GM18519 (cell line): ENCODE measurements around the gene MMD.
A peak's percentile ranks its signal among the peaks of the same experiment; 100 is the strongest.
"Not testable (repeated sequence)": the region's sequence is repeated elsewhere in the genome, so short reads cannot be mapped to it uniquely, and the experiment has no call there.

ENCODE experiments used
- ATAC-seq: cut with Tn5 transposase; IDR thresholded peaks from one replicate; pipeline ENCODE4 v1.9.1; 2021; ENCODE audit warnings: mild to moderate bottlenecking, moderate library complexity; ENCODE audit not compliant: unreplicated experiment, low FRiP score

MMD gene, protein sequence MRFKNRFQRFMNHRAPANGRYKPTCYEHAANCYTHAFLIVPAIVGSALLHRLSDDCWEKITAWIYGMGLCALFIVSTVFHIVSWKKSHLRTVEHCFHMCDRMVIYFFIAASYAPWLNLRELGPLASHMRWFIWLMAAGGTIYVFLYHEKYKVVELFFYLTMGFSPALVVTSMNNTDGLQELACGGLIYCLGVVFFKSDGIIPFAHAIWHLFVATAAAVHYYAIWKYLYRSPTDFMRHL

DNA sequence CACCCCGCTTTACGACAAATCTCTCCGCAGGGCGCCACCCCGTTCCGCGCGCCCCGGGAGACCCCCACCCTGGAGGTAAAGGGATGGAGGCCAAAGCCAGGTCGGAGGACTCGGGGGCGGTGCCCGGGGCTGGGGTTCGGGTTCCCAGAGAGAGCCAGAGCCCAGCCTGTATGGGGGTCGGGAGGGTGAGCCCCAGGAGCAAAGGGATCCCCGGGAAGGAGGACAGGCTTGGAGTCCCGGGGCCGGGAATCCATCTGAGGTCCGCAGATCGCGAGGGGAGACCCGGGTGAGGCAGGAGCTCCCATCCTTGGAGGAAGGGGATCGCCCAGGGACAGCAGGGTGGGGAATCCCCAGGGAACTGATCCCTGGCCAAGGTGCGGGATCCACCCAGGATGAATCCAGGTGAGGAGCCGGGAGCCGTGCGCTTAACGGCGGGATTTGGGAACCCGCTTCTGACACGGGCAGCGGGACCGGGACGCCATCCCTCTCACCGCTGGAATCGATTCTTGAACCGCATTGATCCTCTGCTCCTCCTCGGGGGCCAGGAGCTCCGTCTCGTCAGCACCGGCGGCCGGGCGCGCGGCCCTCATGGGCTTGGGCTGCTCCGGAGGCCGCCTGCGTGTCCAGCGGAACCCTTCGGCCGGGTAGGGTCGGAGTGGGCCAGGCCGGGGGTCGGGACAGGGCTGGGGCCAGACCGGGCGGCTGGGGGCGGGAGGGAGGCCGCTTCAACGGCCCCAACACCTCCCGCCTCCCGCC lies at the start of gene MMD:
Gene MMD (minus strand): TSS at position 657 of the 756 bp plus-strand sequence. CDS start 140 bp downstream, at position 517.
- ATAC-seq: peak; percentile 7

DNA sequence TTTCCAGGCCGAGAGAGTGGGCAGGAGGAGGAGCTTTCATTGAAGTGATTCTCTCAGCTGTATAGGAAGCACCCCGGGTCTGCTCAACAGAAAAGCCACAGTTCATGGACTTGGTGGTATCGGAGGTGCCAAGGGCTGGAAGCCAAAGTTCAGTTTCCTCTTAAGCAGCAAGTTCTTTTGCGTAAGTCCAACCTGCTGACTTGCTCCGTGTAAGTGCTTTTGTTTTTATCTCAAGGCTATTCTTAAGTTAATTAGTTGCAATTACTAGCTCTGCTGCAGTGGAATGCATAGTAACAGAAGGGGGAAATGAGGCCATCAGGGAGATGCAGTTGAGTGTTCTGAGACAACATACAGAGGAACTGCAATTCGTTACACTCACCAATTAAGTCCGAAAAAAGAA lies 45.0 kb upstream of the MMD start:
- ATAC-seq: no peak

DNA sequence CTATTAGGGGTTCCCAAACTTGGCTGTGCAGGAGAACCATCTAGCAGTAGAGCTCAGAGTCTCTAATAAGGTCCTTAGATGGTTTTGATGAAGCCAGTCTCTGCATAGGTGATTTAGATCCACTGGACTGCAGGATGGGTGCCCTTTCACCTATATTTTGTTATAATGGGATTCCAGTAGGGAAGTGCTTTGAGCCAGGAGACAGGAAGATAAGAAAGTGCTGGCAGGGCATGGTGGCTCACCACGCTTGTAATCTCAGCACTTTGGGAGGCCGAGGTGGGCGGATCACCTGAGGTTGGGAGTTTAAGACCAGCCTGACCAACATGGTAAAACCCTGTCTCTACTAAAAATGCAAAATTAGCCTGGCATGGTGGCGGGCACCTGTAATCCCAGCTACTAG lies 44.1 kb upstream of the MMD start:
- ATAC-seq: not testable (repeated sequence)

DNA sequence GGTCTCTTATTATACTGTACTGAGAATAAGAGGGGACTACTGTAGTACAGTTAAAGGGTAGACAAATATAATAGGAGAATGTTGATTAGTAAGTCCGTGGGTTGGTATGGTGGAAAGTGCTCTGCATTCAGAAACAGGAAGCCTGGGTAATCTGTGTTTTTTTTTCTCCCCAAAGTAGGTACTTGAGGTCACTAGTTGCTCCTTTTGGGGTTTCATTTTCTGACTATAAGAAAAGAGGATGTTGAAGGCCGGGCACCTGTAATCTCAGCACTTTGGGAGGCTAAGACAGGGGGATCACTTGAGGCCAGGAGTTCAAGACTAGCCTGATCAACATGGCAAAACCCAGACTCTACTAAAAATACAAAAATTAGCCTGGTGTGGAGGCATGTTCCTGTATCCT lies 42.0 kb upstream of the MMD start:
- peak; percentile 90 for ATAC-seq

DNA sequence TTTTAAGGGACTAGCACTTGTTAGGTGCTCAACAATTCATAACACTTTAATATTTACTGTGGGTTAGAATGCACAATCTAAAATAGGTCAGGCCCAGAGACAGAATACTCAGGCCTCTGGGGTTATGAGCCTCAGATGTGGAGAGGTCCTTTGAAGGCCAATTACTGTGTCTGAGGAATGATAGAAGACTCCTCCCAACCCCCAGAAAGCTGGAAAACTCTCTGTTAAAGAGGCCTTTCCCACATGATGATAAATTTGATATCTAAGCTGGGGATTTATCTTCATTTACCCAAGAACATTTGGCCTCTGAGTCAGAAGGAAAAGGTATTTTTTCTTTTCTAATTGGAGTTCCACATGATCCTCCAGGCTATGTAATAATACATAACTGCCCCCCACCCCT lies 41.1 kb upstream of the MMD start:
- no peak for ATAC-seq

DNA sequence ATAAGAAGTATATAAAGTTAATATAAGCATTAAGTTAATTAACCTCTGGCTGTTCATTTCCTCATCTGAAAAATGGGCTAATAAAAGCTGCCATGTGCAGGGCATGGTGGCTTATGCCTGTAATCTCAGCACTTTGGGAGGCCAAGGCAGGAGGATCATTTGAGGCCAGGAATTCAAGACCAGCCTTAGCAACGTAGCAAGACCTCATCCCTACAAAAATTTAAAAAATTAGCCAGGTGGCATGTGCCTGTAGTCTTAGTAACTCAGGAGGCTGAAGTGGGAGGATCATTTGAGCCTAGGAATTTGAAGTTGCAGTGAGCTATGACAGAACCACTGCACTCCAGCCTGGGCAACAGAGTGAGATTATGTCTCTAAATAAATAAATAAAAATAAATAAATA lies 40.6 kb upstream of the MMD start:
- no peak for ATAC-seq

DNA sequence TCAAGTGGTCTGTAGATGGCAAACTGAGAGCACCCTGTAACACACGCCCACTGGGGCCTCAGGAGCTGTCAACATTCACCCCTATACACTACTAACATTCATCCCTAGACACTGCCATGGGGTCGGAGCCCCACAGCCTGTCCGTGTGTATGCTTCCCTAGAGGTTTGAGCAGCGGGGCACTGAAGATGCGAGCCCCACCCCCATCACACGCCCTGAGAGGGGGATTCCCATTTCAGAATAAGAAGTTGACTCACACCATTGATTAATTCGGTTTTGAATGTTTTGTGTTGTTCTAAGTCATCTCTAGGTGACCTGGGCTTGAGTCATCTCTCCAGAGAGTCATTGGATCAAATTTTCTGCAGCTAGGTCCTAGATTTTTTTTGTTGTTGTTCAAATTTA lies 37.3 kb upstream of the MMD start:
- no peak for ATAC-seq

DNA sequence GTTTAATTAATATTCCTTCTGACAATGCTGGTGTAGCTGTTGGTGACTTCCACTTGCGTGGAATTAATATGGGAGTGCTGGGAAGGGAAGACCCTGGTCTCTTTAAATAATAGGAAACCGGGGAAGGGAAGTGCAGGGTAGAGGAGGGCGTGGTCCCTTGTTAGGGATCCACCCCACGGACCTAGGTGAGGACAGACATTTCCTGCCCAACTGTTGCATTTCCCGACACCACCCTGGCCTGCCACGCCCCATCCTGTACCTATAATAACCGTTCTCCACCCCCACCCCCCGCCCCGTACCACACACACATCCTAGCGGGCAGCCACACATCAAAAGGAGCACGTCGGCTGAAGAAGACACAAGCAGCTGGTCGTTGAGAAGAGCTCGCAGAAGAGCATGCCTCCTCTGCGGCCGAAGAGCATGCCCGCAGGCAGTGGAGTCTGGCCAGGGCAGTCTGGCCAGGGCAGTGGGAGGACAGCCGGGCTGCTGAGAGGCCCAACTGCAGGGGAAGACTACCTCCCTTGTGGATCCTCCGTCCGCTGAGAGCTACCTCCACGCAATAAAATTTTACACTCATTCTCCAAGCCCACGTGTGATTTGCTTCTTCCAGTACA lies 36.8 kb upstream of the MMD start:
- ATAC-seq: no peak

DNA sequence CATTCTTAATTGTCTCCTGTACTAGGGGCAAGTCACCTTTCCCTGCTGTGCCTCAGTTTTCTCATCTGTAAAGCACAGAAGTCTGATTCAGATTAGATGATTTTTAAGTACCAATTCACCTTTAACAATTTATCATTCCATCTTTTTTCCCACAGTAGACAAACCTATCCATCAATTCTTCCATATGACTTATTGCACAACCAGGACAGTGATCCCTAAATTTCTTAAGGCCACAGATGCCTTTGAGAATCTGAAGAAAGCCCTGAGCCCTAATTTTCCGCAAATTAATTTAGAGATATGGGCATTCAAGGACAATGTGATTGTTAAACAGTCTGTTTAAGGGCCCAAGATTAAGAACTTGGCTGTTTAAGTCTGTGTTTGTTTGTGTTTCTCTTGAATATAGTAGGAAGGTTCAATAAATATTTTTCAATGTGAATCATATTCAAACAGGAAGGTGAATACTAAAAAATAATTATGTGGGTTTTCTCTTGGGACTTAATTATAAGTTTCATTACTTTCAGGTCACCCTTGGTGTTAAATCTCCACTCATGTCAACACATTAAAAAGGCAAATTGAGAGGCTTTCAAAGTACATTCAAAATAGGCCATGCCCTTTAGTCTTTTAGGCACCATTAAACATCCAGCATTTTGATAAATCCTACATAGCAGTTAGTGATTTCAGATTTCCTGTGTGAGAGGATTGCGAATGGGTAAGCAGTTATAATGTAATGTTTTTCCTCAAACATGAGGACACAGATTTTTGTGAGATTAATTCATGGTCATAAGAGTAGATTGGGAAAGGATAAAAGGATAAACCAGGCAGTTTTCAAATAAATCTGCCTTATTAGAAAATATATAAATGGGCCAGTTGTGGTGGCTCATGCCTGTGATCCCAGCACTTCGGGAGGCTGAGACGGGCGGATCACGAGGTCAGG lies 34.9 kb upstream of the MMD start:
- ATAC-seq: no peak

DNA sequence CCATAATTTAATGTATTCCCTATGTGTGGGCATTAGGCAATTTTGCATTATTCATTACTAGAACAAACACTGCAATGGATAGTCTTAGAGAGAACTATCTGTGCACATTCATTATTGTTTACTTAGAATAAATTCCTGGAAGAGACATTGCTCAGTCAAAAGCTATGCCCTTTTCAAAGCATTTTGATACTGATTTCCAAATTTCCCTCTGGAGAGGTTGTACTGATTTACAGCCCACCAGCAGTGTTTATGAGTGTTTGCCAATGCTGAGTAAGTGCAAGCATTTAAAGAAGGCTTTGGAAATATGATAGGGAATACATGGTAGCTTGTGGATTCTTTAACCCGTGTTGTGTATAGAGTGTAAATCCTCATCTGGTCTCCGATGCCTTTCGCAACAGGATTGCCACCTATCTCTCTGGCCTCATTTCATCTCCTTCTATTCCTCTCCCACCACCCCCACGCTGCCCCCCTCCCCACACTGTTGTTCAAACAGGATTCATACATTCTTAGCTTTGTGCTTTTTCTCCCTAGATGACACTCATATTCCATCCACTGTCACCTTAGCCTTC lies 33.4 kb upstream of the MMD start:
- ATAC-seq: no peak

DNA sequence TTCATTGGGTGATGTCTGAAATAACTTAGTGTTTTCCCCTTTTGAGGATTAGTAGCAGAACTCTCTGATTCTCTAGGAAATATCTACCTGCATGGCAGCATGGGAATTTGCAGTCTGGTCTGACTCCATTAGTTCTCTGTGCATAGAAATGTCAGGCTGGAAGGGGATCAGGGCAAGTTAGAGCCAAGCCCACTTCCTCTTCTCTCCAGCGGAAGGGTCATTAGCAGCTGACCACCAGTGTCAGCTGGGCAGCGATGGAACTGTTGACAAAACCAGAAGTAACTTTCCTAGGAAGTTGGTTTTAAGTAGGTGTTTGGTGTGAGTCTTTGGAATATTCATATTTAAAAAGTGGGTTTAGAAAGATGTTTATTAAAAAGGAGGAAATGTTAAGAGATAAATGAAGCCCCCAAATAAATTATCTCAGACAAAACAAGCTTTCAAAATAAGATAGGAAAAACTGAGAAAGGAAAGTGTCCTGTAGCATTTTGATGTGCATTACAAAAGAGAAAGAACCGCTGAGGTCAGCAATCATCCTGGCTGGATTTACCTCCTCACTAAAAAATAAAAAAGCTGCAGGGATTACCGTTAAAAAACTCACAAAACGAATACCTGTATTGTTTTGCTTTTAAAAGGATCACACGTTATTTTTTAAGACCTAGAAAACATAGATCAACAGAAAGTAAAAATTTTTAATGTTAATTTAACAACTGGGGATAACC lies 32.4 kb upstream of the MMD start:
- ATAC-seq: no peak

DNA sequence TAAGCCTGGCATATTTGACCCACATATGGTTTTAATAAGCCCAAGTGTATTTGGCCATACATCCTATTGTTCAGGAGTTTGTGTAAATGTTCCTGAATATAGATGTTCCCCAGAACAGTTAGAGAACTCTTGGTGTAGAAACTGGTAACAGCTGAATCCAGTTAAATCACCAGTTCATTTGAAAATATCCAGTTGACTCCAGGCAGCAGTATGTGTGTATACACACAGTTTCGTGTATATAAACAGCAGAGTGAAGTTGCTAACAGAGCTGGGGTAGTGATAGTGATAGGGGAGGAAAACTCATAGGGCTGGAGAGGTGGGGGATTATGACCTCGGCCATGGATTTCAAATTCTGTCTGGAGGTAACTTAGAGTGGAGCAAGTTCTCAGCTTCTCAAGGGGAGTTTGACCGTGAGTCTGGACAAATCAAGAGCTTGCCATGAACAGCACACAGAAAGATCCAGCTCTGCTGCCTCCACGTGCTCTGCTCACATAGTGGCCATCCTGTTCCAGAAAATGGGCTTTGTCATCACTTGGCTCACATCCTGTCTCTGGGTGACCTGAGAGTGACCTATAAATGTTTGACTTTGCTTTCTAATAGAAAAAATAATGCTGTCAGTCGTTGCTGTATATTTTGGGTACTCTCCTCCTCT lies 30.6 kb upstream of the MMD start:
- ATAC-seq: no peak

DNA sequence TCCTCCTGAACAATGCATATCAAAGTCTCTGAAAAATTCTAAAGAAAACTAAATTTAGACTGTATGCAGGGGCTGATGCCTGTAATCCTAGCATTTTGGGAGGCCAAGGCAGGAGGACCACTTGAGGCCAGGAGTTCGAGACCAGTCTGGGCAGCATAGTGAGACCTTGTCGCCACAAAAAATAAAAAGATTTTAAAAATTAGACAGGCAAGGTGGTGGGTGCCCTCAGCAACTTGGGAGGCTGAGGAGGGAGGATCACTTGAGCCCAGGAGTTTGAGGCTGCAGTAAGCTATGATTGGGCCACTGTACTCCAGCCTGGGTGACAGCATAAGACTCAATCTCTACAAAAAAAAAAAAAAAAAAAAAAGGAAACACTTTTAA lies 30.1 kb upstream of the MMD start:
- ATAC-seq: no peak

DNA sequence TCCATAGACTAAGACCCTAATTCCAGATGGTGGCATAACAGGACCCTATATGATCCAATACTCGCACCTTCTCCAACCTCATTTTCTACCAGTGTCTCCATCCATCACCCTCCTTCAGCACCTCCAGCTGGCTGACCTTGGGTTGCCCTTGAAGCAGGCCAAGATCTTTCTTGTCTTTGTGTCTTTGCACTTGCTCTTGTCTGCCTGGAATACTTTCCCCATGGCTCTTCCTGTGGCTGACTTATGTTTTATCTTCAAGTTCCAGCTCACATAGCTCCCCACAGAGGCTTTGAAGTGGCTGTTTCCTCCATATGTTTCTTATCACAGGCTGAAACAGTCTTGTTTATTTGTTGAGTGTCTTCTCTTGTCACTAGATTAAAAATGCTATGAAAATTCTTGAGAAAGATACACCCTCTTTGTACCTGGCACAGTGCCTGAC lies 29.6 kb upstream of the MMD start:
- no peak for ATAC-seq

DNA sequence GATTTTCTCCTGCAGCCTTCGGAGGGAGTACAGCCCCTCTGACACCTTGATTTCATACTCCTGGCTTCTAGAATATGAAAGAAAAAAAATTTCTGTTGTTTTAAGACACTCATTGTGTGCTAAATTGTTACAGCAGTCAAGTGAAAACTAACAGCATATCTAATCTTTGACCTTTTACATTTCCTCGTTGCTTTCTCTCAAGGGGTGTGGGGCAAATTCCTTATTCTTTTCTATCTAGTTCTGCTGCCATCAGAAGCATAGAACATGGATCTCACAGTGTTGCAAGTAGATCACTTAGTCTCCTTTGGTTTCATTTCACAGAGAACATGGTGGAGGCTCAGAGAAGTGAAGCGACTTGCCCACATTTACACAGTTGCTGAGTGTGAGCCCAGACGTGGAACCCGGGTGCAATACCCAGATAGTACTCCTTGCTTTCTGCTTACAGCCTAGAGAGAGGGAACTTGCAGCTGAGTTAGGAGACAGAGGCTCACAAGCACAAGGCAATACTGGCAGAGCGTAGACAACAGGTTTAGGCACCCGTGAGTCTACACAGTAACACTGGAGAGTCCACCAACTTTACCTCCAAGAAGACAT lies 28.7 kb upstream of the MMD start:
- ATAC-seq: no peak

DNA sequence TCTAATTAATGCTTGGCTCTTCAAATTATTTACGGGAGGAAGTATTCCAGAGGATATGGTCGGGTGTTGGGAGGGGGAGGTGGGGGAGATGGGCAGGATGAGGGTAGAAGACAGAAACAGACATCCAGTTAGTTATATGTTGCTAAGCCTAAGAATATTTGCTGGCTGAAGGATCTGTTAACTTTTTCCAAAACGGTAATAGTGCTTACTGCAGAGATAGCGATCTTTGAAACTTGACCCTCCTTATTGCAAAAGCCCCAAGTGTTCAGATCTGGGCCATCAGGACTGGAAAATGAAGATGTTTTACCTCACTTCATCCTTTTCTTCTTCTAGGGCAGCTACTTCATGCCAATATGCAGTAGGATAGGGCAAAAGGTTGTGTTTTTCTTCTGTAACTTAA lies 27.0 kb upstream of the MMD start:
- no peak for ATAC-seq

DNA sequence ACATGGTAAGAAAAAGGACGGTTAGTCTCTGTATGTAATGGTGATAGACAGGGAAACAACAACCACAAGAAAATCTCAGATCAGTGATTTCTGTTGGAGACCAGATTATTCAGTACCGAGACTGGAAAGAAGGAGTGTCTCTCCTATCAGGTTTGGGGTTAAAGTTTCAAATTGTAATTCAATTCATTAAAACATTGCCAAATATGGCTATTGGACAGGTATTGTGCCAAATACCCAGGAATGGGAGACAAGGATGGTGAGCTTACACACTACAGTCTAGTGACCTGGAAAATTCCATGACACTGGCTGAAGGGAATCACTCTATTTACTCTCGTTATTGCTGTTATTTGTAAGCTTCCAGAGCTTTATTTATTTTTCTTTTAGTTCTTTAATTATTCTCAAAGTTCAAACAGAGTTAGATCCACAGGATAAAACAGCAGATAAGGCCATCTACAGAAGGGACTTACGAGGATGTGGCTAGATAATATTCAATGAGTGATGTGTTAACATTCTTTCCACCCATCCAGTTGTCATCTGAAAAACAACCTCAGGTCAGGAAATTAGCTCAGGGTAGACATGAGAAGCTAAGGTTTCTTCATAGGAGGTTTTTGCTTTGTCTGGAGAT lies 25.1 kb upstream of the MMD start:
- no peak for ATAC-seq

DNA sequence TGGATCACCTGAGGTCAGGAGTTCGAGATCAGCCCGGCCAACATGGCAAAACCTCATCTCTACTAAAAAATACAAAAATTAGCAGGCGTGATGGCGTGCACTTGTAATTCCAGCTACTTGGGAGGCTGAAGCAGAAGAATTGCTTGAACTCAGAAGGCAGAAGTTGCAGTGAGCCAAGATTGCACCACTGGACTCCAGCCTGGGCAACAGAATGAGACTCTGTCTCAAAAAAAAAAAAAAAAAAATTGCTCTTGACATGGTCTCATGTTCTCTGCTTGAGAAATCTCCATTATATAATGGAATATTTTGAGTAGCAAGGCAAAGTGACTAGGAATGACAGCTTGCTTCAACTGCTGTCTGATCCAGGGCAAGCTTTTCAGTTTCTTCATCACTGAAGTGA lies 24.4 kb upstream of the MMD start:
- ATAC-seq: not testable (repeated sequence)
